ENCODE data around the gene DACH1. TPM values are rescaled to one million over a fixed set of nuclear protein-coding genes. Genes with fewer than 3 reads are reported as not detected.
A peak's percentile ranks its signal among the peaks of the same experiment; 100 is the strongest.

Gene DACH1
- total and polyA plus RNA-seq, 2 experiments from 2014 or later, result 1.3 to 6.5 TPM

DNA sequence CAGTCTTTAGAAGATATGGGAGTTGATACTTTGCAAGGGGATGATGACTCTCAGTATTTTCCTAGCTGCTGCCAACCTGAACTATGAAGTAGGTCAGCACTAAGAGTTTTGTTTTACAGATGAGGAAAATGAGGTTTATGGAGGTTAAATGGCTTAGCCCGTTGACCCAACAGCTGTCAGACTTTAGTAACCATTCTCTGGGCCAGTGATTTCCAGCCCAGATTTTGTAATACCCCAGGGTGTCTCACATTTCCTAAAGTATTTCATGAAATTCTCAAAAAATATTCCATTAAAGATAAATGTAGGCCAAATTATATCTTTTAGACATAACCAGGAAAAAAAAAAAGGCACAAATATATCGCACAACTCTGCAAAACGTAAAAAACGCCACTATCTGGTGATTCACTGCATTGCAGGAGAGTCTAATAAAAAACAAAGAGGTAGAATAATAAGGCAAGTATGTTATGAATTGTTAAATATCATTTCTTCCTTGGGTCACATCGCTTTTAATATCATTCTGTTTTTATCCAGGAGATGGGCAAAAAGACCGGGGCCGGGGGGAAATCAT lies 112.5 kb downstream of the DACH1 start:
- TF ChIP-seq, protein P1, sequence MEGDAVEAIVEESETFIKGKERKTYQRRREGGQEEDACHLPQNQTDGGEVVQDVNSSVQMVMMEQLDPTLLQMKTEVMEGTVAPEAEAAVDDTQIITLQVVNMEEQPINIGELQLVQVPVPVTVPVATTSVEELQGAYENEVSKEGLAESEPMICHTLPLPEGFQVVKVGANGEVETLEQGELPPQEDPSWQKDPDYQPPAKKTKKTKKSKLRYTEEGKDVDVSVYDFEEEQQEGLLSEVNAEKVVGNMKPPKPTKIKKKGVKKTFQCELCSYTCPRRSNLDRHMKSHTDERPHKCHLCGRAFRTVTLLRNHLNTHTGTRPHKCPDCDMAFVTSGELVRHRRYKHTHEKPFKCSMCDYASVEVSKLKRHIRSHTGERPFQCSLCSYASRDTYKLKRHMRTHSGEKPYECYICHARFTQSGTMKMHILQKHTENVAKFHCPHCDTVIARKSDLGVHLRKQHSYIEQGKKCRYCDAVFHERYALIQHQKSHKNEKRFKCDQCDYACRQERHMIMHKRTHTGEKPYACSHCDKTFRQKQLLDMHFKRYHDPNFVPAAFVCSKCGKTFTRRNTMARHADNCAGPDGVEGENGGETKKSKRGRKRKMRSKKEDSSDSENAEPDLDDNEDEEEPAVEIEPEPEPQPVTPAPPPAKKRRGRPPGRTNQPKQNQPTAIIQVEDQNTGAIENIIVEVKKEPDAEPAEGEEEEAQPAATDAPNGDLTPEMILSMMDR (IDR thresholded peaks at IDR 0.05; ENCODE audit: poor library complexity), result no peak
- TF ChIP-seq EZH2 (IDR thresholded peaks at IDR 0.05; ENCODE audit: borderline replicate concordance) (no peak), EZH2phosphoT487 (IDR thresholded peaks at IDR 0.05; ENCODE audit: low read depth, severe bottlenecking, unreplicated experiment) (no peak)
- no peak for DNase-seq (ENCODE audit: low spot score)
- WGBS (ENCODE audit: low lambda C conversion rate, missing lambda C conversion rate), result 90% methylated on average over 7 of the region's 7 CpGs

DNA sequence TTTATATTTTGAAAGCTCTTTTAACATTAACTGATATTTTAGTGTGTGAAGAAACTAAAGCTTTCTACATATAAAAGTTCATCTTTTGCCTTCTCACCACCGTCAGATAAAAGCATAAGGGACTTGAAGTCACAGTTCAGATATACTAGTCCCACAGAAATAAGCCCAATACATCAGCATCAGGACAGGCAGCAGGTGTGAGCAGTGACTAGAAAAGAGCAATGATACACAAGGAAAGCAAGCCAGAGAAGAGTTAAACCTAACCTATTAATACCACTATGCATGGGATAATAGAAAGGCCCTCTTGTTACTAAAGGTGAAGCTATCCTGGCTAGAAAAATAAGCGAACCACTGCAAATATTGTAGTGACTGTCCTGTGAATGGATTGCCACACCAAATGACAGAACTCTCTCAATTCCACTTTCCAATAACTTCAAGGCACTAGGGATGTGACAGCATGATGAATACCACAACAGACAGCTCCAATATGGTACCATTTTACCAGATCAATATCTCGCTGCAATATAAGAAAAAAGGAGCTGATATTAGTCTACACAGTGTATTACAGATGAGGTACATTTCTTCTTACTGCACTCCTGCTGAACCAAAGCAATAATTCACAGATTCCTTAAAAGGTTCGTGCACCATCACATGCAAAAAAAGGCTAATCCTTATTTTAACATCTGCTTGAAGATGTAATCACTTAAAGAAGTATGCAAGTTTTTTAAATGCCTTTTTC lies 114.1 kb downstream of the DACH1 start:
- no peak overlapping the region for H2AFZ ChIP-seq
- H3K9me3 ChIP-seq (ENCODE audit: low read depth), result no peaks in the 10 kb centered on the region
- 91% methylated on average over 4 of the region's 4 CpGs for WGBS (ENCODE audit: low lambda C conversion rate, missing lambda C conversion rate)
- H3K4me2 ChIP-seq, result no peak overlapping the region
- DNase-seq (ENCODE audit: low spot score), result no peak
- H3K79me2 ChIP-seq, result no peaks in the 10 kb centered on the region
- no peaks in the 10 kb centered on the region for H4K20me1 ChIP-seq (ENCODE audit: insufficient read depth, poor library complexity, severe bottlenecking)
- H3K27ac ChIP-seq, result no peak overlapping the region
- TF ChIP-seq EZH2phosphoT487 (IDR thresholded peaks at IDR 0.05; ENCODE audit: low read depth, severe bottlenecking, unreplicated experiment) (no peak), EZH2 (IDR thresholded peaks at IDR 0.05; ENCODE audit: borderline replicate concordance) (no peak)
- TF ChIP-seq, protein P1 (IDR thresholded peaks at IDR 0.05; ENCODE audit: poor library complexity), result no peak
- H3K27me3 ChIP-seq, result no peaks in the 10 kb centered on the region
- no peaks in the 10 kb centered on the region for H3K9me2 ChIP-seq (replicated peaks; ENCODE audit: insufficient read depth)
- no peak overlapping the region for H3K4me3 ChIP-seq
- no peaks in the 10 kb centered on the region for H3K36me3 ChIP-seq (replicated peaks; ENCODE audit: insufficient read depth, low read depth)
- peaks cover 6% of the 10 kb centered on the region for H3K4me1 ChIP-seq (ENCODE audit: insufficient read depth)

More for the DNA sequence above, 112.5 kb downstream of the DACH1 start:
- Histone ChIP-seq H3K79me2 (no peaks in the 10 kb centered on the region), H3K4me2 (no peak overlapping the region), H3K9me2 (replicated peaks; ENCODE audit: insufficient read depth) (no peaks in the 10 kb centered on the region), H3K4me3 (no peak overlapping the region), H3K4me1 (ENCODE audit: insufficient read depth) (peaks cover 16% of the 10 kb centered on the region), H3K27me3 (no peaks in the 10 kb centered on the region), H3K9me3 (ENCODE audit: low read depth) (no peaks in the 10 kb centered on the region), H3K36me3 (replicated peaks; ENCODE audit: insufficient read depth, low read depth) (no peaks in the 10 kb centered on the region), H4K20me1 (ENCODE audit: insufficient read depth, poor library complexity, severe bottlenecking) (no peaks in the 10 kb centered on the region), H2AFZ (no peak overlapping the region), H3K27ac (no peak overlapping the region)

DNA sequence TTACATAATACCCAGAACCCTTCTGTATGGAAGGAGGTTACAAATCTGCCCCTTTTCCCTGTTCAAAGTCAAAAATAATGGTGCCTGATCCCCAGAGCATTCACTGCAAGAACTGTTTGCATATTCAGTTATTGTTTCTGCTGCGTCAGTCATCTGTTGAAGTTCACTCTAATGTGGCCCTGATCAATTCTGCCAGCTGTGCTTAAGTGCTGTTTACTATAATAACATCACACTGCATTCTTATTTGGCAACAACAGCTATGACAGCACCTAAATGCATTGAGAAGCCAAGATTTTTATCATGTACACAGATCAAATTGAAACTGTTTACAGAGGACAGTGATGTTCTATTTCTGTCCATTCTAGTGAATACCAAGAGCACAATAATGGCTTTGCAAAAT lies 115.9 kb downstream of the DACH1 start:
- Histone ChIP-seq H3K4me1 (ENCODE audit: insufficient read depth) (peaks cover 6% of the 10 kb centered on the region), H4K20me1 (ENCODE audit: insufficient read depth, poor library complexity, severe bottlenecking) (no peaks in the 10 kb centered on the region), H2AFZ (no peak overlapping the region), H3K9me2 (replicated peaks; ENCODE audit: insufficient read depth) (no peaks in the 10 kb centered on the region), H3K4me2 (peak overlapping the region; percentile 58), H3K9me3 (ENCODE audit: low read depth) (no peaks in the 10 kb centered on the region), H3K27me3 (no peaks in the 10 kb centered on the region), H3K27ac (no peak overlapping the region), H3K79me2 (no peaks in the 10 kb centered on the region), H3K36me3 (replicated peaks; ENCODE audit: insufficient read depth, low read depth) (no peaks in the 10 kb centered on the region), H3K4me3 (no peak overlapping the region)
- 42% methylated on average over 1 of the region's 1 CpG for WGBS (ENCODE audit: low lambda C conversion rate, missing lambda C conversion rate)
- TF ChIP-seq EZH2phosphoT487 (IDR thresholded peaks at IDR 0.05; ENCODE audit: low read depth, severe bottlenecking, unreplicated experiment) (no peak), EZH2 (IDR thresholded peaks at IDR 0.05; ENCODE audit: borderline replicate concordance) (no peak)
- TF ChIP-seq, protein P1 (IDR thresholded peaks at IDR 0.05; ENCODE audit: poor library complexity), result no peak
- DNase-seq (ENCODE audit: low spot score), result no peak

All from hepatocyte (in vitro differentiated cells).